Measurements from ENCODE around the gene FKBP11.

The FKBP11 gene

GRCh38 chr12:48954841-48955501 is 29.7 kb upstream of the FKBP11 start:
- peak overlapping the region; percentile 91 for H3K4me2 ChIP-seq (ENCODE audit: low read depth, low read length, poor library complexity, severe bottlenecking)
- H3K9me3 ChIP-seq (ENCODE audit: insufficient read depth, low read depth, low read length) = no peaks in the 10 kb centered on the region
- peaks cover 38% of the 10 kb centered on the region for H3K4me1 ChIP-seq (ENCODE audit: insufficient read depth, low read length, poor library complexity, severe bottlenecking)
- H3K79me2 ChIP-seq (ENCODE audit: insufficient read depth, low read length) = peaks cover 67% of the 10 kb centered on the region
- no peaks in the 10 kb centered on the region for H3K27me3 ChIP-seq (ENCODE audit: insufficient read depth, low read length, poor library complexity, severe bottlenecking)
- peak overlapping the region; percentile 93 for H3K4me3 ChIP-seq (ENCODE audit: low read length, poor library complexity, severe bottlenecking)
- no peak overlapping the region for H2AFZ ChIP-seq (ENCODE audit: low read length)
- H3K9me2 ChIP-seq (replicated peaks; ENCODE audit: low read depth, low read length) = no peaks in the 10 kb centered on the region
- peaks cover 44% of the 10 kb centered on the region for H4K20me1 ChIP-seq (ENCODE audit: insufficient read depth, low read length, poor library complexity, severe bottlenecking)
- H3K9ac ChIP-seq (ENCODE audit: low read depth, low read length, poor library complexity, severe bottlenecking) = peak overlapping the region; percentile 93
- H3K36me3 ChIP-seq (ENCODE audit: insufficient read depth, low read length) = no peaks in the 10 kb centered on the region
- TF ChIP-seq CTCF (conservative IDR thresholded peaks at IDR 0.05; ENCODE audit: low read length) (no peak), EZH2phosphoT487 (IDR thresholded peaks at IDR 0.05; ENCODE audit: borderline replicate concordance) (no peak)
- H3F3A ChIP-seq (ENCODE audit: low read depth) = no peaks in the 10 kb centered on the region

GRCh38 chr12:48954061-48954460 is 28.8 kb upstream of the FKBP11 start:
- Histone ChIP-seq H3K79me2 (ENCODE audit: insufficient read depth, low read length) (peaks cover 75% of the 10 kb centered on the region), H3K4me2 (ENCODE audit: low read depth, low read length, poor library complexity, severe bottlenecking) (peak overlapping the region; percentile 91), H3K36me3 (ENCODE audit: insufficient read depth, low read length) (no peaks in the 10 kb centered on the region), H3F3A (ENCODE audit: low read depth) (no peaks in the 10 kb centered on the region), H3K4me1 (ENCODE audit: insufficient read depth, low read length, poor library complexity, severe bottlenecking) (peaks cover 38% of the 10 kb centered on the region), H3K27me3 (ENCODE audit: insufficient read depth, low read length, poor library complexity, severe bottlenecking) (no peaks in the 10 kb centered on the region), H2AFZ (ENCODE audit: low read length) (no peak overlapping the region), H4K20me1 (ENCODE audit: insufficient read depth, low read length, poor library complexity, severe bottlenecking) (peaks cover 48% of the 10 kb centered on the region), H3K9me2 (replicated peaks; ENCODE audit: low read depth, low read length) (no peaks in the 10 kb centered on the region), H3K4me3 (ENCODE audit: low read length, poor library complexity, severe bottlenecking) (peak overlapping the region; percentile 93), H3K9ac (ENCODE audit: low read depth, low read length, poor library complexity, severe bottlenecking) (peak overlapping the region; percentile 93), H3K9me3 (ENCODE audit: insufficient read depth, low read depth, low read length) (no peaks in the 10 kb centered on the region)
- no peak for TF ChIP-seq EZH2phosphoT487 (IDR thresholded peaks at IDR 0.05; ENCODE audit: borderline replicate concordance)
- no peak for TF ChIP-seq CTCF (conservative IDR thresholded peaks at IDR 0.05; ENCODE audit: low read length)

GRCh38 chr12:48952691-48953090 is 27.4 kb upstream of the FKBP11 start:
- H3K4me3 ChIP-seq (ENCODE audit: low read length, poor library complexity, severe bottlenecking) = no peak overlapping the region
- peak overlapping the region; percentile 91 for H3K4me2 ChIP-seq (ENCODE audit: low read depth, low read length, poor library complexity, severe bottlenecking)
- no peaks in the 10 kb centered on the region for H3K9me2 ChIP-seq (replicated peaks; ENCODE audit: low read depth, low read length)
- TF ChIP-seq EZH2phosphoT487 (IDR thresholded peaks at IDR 0.05; ENCODE audit: borderline replicate concordance) (no peak), CTCF (conservative IDR thresholded peaks at IDR 0.05; ENCODE audit: low read length) (no peak)
- no peaks in the 10 kb centered on the region for H3K9me3 ChIP-seq (ENCODE audit: insufficient read depth, low read depth, low read length)
- H3K9ac ChIP-seq (ENCODE audit: low read depth, low read length, poor library complexity, severe bottlenecking) = no peak overlapping the region
- no peak overlapping the region for H2AFZ ChIP-seq (ENCODE audit: low read length)
- no peaks in the 10 kb centered on the region for H3K36me3 ChIP-seq (ENCODE audit: insufficient read depth, low read length)
- H3K27me3 ChIP-seq (ENCODE audit: insufficient read depth, low read length, poor library complexity, severe bottlenecking) = no peaks in the 10 kb centered on the region
- H3K4me1 ChIP-seq (ENCODE audit: insufficient read depth, low read length, poor library complexity, severe bottlenecking) = peaks cover 38% of the 10 kb centered on the region
- H3F3A ChIP-seq (ENCODE audit: low read depth) = no peaks in the 10 kb centered on the region
- H3K79me2 ChIP-seq (ENCODE audit: insufficient read depth, low read length) = peaks cover 88% of the 10 kb centered on the region
- H4K20me1 ChIP-seq (ENCODE audit: insufficient read depth, low read length, poor library complexity, severe bottlenecking) = peaks cover 48% of the 10 kb centered on the region

Data from Loucy (cell line).